Neural cell (in vitro differentiated cells): ENCODE results near the gene TRMT11.

Experiments
- CTCF ChIP-seq: fragments of 450-650 bp; IDR thresholded peaks from 2 replicates; pipeline ENCODE4 v1.5.1; 2014; ENCODE audit warnings: antibody characterized with exemption, mild to moderate bottlenecking, moderate library complexity; ENCODE audit not compliant: poor library complexity, severe bottlenecking
- EZH2 ChIP-seq: fragments of 200-600, 300-800 bp; shearing (Covaris generic), sonication (generic); IDR thresholded peaks from 2 replicates; pipeline ENCODE4 v1.6.1; 2014; ENCODE audit warnings: antibody characterized with exemption, low read length, borderline replicate concordance, mild to moderate bottlenecking; ENCODE audit not compliant: insufficient read depth, poor library complexity, severe bottlenecking
- RAD21 ChIP-seq: fragments of 450-650 bp; conservative IDR thresholded peaks from 2 replicates; pipeline ENCODE4 v1.6.1; 2014; ENCODE audit warnings: antibody characterized with exemption, mild to moderate bottlenecking, moderate library complexity
- REST ChIP-seq: IDR thresholded peaks from 2 replicates; pipeline ENCODE4 v1.6.1; 2012; ENCODE audit warnings: borderline replicate concordance

- TF ChIP-seq CTCF = no peak
- no peak for TF ChIP-seq REST
- TF ChIP-seq EZH2 = no peak
- TF ChIP-seq RAD21 = no peak
These were observed 74.1 kb downstream of the TRMT11 start for GRCh38 chr6:126060400-126060799.
